Coronary artery (tissue), 2 donors: ENCODE data around the gene TSC1.

ENCODE experiments used
- DNase-seq: peaks from one replicate; pipeline ENCODE4 v3.0.0-alpha.2; 2017; ENCODE audit warnings: low spot score
- H3K27ac ChIP-seq, 2 donors: fragments of 200-600 bp; sonication (generic); one replicate each; pipeline ENCODE4 v1.5.1; 2016 to 2019
- H3K4me3 ChIP-seq: fragments of 200-600 bp; sonication (generic); 2 replicates; pipeline ENCODE4 v1.5.1; 2016; ENCODE audit warnings: mild to moderate bottlenecking, moderate library complexity
- TF ChIP-seq, protein P1 (sequence below): fragments of 200-600 bp; sonication (generic); IDR thresholded peaks from one replicate; pipeline ENCODE4 v1.5.1; 2019; ENCODE audit warnings: antibody characterized with exemption

TSC1 gene

DNA sequence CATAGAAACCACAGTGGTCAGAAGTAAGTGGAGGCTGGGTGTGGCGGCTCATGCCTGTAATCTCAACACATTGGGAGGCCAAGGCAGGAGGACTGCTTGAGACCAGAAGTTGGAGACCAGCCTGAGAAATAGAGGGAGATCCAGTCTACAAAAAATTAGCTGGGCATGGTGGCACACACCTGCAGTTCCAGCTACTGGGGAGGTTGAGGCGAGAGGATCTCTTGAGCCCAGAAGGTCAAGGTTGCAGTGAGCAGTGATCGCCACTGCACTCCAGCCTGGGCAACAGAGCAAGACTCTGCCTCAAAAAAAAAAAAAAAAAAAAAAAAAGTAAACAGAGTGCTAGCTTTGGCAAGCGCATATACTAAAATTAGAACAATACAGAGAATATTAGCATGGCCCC, 90.9 kb downstream of the TSC1 start:
- no peak for DNase-seq
- TF ChIP-seq, protein P1, sequence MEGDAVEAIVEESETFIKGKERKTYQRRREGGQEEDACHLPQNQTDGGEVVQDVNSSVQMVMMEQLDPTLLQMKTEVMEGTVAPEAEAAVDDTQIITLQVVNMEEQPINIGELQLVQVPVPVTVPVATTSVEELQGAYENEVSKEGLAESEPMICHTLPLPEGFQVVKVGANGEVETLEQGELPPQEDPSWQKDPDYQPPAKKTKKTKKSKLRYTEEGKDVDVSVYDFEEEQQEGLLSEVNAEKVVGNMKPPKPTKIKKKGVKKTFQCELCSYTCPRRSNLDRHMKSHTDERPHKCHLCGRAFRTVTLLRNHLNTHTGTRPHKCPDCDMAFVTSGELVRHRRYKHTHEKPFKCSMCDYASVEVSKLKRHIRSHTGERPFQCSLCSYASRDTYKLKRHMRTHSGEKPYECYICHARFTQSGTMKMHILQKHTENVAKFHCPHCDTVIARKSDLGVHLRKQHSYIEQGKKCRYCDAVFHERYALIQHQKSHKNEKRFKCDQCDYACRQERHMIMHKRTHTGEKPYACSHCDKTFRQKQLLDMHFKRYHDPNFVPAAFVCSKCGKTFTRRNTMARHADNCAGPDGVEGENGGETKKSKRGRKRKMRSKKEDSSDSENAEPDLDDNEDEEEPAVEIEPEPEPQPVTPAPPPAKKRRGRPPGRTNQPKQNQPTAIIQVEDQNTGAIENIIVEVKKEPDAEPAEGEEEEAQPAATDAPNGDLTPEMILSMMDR, result no peak
- Histone ChIP-seq H3K27ac (no peak overlapping the region), H3K4me3 (no peak overlapping the region)

DNA sequence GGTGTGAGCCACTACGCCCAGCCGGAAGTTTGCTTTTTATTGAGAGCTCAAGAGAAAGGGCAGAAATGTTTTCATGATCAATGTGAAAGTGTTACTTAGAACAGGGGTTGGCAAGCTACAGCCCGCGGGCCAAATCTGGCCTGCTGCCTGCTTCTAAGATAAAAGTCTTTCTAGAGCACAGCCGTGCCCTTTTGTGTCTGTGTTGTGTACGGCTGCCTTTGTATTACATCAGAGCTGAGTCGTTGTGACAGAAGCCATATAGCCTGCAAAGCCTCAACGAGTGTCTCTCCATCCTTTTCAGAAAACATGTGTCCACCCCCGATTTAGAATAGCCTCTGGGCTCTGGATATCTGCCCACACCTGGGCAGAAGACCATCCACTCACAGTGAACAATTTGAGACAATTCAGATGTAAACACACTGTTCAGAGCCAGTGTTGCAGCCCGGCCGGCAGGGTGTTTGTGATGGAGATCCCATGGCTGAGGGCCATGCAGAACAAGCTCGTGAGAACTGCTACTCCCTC, 95.2 kb downstream of the TSC1 start:
- Histone ChIP-seq H3K27ac (no peak overlapping the region), H3K4me3 (no peak overlapping the region)
- TF ChIP-seq, protein P1, result no peak
- DNase-seq, result no peak

DNA sequence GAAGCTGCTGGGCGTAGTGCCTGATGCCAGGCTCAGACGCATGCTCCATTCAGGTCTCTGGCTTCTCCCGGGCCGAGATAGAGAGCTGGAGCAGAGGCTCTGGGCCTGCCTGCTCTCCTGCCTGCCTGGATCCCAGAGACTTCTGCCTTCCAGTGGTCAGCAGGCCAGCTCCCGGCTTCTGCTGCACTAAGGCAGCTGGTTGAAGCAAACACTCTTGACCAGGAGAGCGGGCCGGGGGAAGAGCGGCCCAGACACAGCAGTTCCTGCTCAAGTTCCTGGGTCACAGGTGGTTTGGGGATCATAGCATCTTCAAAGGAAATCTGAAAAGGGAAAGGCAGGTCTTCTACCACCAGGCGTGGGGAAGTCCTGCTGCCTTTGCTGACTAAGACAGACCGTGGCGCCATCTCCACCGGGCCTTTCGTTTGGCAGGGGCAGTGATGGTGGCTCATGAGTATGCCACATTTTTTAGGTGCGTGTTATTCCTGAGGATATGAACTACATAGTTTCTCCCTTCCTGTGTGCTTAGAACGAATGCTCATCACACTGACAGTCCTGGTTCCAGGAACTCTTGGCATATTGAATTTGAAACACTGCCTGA, 97.4 kb downstream of the TSC1 start:
- no peak overlapping the region for H3K27ac ChIP-seq
- TF ChIP-seq, protein P1, result no peak
- no peak for DNase-seq

DNA sequence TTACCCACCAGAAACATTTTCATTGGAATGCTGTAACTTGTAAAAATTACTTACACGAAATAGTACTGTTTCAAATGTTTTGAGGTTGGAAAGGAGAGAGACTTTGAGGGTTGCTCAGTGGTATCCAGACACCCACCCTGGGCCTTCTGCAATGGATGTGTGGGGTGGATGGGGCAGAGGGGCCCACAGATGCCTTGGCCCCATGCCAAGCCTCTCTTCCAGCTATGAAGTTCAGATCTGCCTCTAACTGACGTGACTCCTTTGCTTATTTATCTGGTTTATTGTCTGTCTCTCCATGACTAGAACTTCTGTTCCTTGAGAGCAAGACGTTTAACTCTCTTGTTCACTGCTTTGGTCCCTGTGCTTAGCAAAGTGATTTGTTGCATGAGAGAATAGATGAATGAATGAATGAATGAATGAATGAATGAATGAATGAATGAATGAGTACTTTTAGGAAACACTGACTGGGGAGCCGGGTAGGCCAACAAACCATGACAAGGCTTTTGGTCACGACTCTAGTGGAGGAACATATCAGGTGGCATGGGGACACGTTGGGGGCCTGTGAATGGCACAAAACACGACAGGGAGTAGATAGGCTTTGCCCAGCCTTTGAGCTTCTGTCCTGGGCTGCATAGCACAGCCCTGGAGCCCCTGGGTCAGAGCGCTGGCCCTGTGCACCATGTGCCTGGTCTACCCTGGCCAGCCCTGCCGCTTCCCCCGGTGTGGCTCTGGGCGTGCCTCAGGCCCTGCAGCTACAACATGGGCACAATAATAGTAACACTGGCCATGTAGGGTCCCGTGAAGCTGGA, 98.1 kb downstream of the TSC1 start:
- Histone ChIP-seq H3K4me3 (no peak overlapping the region), H3K27ac (no peak overlapping the region)
- TF ChIP-seq, protein P1, result no peak
- no peak for DNase-seq

More for the DNA sequence above, 97.4 kb downstream of the TSC1 start:
- H3K4me3 ChIP-seq, result no peak overlapping the region

DNA sequence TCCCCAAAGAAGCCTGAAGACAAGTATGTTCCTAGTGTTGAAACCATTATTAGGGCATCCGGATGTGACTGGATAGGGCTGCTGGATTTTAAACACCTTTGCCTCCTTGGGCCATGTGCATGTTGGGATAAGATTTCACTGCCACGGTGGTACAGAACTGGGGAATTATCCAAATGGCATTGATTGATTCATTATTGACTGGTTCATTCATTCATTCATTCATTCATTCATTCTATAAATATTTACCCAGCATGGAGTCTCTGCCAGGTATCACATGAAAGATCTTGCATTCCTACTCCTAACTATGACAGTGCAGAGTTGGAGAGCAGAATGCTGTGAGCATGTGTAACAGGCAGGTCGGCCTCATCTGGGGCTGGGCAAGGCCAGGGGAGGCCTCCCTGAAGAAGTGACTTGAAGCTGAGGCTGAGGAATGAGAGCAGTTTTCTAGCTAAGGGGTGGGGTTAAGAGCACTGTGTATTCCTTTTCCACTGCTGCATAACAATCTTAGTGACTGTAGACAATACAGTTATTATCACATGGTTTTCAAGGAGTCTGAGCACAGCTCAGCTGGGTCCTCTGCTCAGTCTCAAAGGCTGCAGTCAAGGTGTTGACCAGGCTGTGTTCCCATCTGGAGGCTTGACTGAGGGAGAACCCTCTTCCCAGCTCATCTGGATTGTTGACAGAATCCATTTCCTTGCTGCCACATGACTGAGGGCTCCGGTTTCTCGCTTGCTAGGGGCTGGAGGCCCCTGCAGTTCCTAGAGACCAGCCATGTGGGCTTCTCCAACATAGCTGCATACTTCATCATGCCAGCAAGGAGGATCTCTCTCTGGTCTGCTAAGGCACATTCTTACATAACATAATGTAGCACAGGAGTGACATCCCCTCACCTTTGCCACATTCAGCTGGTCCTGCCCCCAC, 102.0 kb downstream of the TSC1 start:
- no peak for DNase-seq
- Histone ChIP-seq H3K27ac (no peak overlapping the region), H3K4me3 (no peak overlapping the region)
- TF ChIP-seq, protein P1, result no peak
